ENCODE results near the gene ARHGAP22.
A peak's percentile ranks its signal among the peaks of the same experiment; 100 is the strongest.

DNA sequence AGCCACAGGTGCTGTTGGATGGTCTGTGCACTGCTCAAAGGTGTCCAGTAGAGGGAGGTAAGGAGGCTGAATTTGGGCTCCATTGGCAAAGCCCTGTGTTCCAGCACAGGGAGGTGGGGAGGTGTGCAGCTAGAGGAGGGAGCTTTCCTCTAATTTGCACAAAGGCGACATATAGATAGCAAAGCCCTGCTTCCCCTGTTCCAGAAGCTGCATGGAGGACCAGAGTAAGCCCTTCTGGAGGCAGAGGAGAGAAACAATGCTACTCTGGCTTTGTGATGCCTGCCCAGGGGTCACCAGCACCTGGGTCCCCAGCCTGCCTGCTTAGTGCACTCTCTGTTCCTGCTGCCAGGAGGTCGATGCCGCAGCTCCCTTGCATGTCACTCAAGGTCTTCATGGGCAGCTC is 3.4 kb upstream of the ARHGAP22 start:
- TF ChIP-seq, protein P1, sequence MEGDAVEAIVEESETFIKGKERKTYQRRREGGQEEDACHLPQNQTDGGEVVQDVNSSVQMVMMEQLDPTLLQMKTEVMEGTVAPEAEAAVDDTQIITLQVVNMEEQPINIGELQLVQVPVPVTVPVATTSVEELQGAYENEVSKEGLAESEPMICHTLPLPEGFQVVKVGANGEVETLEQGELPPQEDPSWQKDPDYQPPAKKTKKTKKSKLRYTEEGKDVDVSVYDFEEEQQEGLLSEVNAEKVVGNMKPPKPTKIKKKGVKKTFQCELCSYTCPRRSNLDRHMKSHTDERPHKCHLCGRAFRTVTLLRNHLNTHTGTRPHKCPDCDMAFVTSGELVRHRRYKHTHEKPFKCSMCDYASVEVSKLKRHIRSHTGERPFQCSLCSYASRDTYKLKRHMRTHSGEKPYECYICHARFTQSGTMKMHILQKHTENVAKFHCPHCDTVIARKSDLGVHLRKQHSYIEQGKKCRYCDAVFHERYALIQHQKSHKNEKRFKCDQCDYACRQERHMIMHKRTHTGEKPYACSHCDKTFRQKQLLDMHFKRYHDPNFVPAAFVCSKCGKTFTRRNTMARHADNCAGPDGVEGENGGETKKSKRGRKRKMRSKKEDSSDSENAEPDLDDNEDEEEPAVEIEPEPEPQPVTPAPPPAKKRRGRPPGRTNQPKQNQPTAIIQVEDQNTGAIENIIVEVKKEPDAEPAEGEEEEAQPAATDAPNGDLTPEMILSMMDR (IDR thresholded peaks at IDR 0.05; ENCODE audit: low read length): peak; percentile 88
- TF ChIP-seq EZH2 (optimal IDR thresholded peaks at IDR 0.05; ENCODE audit: low read depth, low read length): no peak

Data from MM.1S (cell line).